Gastroesophageal sphincter (tissue), 3 donors: ENCODE data around the gene ALLC.

Source experiments
- EP300 ChIP-seq: sonication (generic); formaldehyde crosslinking; IDR thresholded peaks from one replicate; pipeline ENCODE4 v1.6.1; 2017; ENCODE audit warnings: antibody characterized with exemption, mild to moderate bottlenecking
- POLR2A ChIP-seq, 2 donors: fragments of 450-650 bp; IDR thresholded peaks; one replicate each; pipeline ENCODE4 v1.6.1; 2017; ENCODE audit warnings: antibody characterized with exemption in 2 of 2, mild to moderate bottlenecking in 2 of 2, moderate library complexity in 1 of 2
- POLR2AphosphoS5 ChIP-seq: sonication (generic); formaldehyde crosslinking; IDR thresholded peaks from one replicate; pipeline ENCODE4 v1.6.1; 2017; ENCODE audit warnings: antibody characterized with exemption
- TF ChIP-seq, protein P1 (sequence below), 4 experiments: fragments of 200-600 bp in 2 of 4; fragments of 450-650 bp in 2 of 4; sonication (generic) in 1 of 4; IDR thresholded peaks; one replicate each; pipeline ENCODE4 v1.5.1; 2017 to 2019; ENCODE audit warnings: antibody characterized with exemption in 4 of 4, mild to moderate bottlenecking in 2 of 4, moderate library complexity in 2 of 4

DNA sequence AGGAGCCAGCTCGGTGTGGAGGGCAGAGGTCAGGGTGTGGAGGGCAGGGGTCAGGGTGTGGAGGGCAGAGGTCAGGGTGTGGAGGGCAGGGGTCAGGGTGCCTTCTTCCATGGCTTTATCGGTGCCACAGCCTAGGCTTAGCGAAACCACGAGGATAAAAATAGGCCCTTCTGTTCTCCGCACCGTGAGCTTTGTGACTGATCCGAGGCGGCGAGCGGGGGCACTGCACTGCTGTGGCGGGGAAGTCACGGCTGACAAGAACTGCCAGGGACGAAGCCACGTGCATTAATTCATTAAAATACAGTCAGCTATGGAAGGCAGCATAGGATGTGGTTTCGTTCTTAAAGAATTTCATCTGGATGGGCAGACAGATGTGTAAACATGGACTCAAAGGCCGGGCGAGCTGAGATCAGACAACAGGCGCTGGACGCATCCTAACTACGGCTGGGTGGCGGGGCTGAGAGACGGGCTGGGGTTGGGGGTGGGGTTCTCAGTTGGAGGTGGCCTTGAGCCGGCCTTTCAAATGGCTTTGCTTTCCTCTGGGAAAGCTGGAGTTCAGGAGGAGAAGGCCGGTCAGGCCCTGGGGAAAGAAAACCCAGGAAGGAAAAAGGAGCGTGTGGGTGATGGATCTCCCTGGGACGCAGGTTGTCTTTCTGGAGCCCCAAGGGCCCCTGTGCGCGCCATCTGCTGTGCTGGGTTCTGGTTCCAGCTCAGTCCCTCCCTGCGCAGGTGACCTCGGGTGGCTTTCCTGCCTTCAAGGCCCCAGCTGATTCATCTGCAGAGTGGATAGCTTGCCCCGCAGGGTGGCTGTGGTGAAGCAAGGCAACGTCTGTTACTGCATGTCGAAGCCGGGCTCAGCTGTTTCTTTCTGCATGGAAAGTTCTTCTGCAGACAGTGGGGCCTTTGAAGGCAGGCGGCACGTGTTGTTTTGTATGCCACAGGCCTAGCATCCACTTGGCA, 958 bp upstream of the ALLC start:
- TF ChIP-seq POLR2A (IDR thresholded peaks at IDR 0.05) (no peak), POLR2AphosphoS5 (no peak), EP300 (no peak)
- TF ChIP-seq, protein P1, sequence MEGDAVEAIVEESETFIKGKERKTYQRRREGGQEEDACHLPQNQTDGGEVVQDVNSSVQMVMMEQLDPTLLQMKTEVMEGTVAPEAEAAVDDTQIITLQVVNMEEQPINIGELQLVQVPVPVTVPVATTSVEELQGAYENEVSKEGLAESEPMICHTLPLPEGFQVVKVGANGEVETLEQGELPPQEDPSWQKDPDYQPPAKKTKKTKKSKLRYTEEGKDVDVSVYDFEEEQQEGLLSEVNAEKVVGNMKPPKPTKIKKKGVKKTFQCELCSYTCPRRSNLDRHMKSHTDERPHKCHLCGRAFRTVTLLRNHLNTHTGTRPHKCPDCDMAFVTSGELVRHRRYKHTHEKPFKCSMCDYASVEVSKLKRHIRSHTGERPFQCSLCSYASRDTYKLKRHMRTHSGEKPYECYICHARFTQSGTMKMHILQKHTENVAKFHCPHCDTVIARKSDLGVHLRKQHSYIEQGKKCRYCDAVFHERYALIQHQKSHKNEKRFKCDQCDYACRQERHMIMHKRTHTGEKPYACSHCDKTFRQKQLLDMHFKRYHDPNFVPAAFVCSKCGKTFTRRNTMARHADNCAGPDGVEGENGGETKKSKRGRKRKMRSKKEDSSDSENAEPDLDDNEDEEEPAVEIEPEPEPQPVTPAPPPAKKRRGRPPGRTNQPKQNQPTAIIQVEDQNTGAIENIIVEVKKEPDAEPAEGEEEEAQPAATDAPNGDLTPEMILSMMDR (IDR thresholded peaks at IDR 0.05) = no peak
